NCI-H774 (cell line): ENCODE results near the gene PKD1L1.
"Not testable (repeated sequence)": the region's sequence is repeated elsewhere in the genome, so short reads cannot be mapped to it uniquely, and the experiment has no call there.

Experiments
- DNase-seq: peaks from one replicate; lab custom pipeline; 2025; lab: John Stamatoyannopoulos, UW

Gene PKD1L1, protein sequence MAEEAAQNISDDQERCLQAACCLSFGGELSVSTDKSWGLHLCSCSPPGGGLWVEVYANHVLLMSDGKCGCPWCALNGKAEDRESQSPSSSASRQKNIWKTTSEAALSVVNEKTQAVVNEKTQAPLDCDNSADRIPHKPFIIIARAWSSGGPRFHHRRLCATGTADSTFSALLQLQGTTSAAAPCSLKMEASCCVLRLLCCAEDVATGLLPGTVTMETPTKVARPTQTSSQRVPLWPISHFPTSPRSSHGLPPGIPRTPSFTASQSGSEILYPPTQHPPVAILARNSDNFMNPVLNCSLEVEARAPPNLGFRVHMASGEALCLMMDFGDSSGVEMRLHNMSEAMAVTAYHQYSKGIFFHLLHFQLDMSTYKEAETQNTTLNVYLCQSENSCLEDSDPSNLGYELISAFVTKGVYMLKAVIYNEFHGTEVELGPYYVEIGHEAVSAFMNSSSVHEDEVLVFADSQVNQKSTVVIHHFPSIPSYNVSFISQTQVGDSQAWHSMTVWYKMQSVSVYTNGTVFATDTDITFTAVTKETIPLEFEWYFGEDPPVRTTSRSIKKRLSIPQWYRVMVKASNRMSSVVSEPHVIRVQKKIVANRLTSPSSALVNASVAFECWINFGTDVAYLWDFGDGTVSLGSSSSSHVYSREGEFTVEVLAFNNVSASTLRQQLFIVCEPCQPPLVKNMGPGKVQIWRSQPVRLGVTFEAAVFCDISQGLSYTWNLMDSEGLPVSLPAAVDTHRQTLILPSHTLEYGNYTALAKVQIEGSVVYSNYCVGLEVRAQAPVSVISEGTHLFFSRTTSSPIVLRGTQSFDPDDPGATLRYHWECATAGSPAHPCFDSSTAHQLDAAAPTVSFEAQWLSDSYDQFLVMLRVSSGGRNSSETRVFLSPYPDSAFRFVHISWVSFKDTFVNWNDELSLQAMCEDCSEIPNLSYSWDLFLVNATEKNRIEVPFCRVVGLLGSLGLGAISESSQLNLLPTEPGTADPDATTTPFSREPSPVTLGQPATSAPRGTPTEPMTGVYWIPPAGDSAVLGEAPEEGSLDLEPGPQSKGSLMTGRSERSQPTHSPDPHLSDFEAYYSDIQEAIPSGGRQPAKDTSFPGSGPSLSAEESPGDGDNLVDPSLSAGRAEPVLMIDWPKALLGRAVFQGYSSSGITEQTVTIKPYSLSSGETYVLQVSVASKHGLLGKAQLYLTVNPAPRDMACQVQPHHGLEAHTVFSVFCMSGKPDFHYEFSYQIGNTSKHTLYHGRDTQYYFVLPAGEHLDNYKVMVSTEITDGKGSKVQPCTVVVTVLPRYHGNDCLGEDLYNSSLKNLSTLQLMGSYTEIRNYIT (N-terminal part only)

DNA sequence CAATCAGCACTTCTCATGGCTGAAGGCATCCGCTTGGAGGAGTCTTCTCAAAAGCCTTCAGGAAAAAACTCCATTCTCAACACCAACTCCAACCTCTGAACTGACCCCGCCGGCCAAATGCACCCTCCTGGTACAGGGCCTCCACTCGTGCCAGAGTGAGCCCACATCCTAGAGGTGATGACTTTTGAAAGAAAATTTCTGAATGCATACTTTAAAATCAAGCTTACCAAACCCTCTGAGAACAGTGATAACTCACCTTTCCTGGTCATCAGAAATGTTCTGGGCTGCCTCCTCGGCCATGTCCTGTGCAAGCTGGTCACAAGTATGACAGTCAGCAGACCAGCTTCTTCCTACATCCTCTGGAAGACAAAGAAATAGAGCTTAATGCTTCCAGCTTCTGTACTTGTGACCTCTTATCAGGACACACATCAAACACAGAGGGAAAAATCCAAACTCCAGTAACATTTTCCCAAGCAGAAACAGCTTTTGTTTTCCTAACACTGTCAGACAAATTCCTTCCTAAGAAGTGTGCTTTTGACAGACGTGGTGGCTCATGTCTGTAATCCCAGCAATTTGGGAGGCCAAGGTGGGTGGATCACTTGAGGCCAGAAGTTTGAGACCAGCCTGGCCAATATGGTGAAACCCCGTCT, at the start of gene PKD1L1:
PKD1L1 (minus strand) TSS at position 326 of the 650 bp plus-strand sequence; CDS start at position 300, 26 bp downstream.
- DNase-seq, result no peak

GRCh38 chr7:47992446-47992845, 44.2 kb upstream of the PKD1L1 start:
- DNase-seq, result no peak

GRCh38 chr7:47991741-47992311, 43.6 kb upstream of the PKD1L1 start:
- peak; percentile 77 for DNase-seq

- no peak for DNase-seq
Observed at GRCh38 chr7:47991270-47991669, 43.0 kb upstream of the PKD1L1 start.

DNA sequence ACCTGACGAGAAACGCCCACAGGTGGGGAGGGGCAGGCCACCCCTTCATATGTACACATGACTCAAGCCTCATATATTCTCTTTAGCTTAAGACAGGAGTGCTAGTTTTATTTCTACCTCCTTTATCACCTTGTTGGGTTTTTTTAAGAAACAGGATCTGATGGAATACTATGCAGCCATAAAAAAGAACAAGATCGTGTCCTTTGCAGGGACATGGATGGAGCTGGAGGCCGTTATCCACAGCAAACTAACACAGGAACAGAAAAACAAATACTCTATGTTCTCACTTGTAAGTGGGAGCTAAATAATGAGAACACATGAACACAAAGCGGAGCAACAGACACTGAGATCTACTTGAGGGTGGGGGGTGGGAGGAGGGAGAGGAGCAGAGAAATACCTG, 42.3 kb upstream of the PKD1L1 start:
- DNase-seq, result no peak

DNA sequence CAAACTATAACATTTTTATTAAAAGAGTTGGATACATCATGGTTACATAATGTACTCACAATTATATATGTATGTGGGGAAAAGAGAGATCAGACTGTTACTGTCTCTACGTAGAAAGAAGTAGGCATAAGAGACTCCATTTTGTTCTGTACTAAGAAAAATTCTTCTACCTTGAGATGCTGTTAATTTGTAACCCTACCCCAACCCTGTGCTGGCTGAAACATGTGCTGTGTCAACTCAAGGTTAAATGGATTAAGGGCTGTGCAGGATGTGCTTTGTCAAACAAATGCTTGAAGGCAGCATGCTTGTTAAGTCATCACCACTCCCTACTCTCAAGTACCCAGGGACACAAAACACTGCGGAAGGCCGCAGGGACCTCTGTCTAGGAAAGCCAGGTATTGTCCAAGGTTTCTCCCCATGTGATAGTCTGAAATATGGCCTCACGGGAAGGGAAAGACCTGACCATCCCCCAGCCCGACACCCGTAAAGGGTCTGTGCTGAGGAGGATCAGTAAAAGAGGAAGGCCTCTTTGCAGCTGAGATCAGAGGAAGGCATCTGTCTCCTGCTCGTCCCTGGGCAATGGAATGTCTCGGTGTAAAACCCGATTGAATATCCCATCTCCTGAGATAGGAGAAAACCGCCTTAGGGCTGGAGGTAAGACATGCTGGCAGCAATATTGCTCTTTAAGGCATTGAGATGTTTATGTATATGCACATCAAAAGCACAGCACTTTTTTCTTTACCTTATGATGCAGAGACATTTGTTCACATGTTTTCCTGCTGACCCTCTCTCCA, 41.5 kb upstream of the PKD1L1 start:
- DNase-seq, result not testable (repeated sequence)

GRCh38 chr7:47988496-47989386, 40.5 kb upstream of the PKD1L1 start:
- no peak for DNase-seq

- DNase-seq, result no peak
Observed at GRCh38 chr7:47982610-47983009, 34.3 kb upstream of the PKD1L1 start.

DNA sequence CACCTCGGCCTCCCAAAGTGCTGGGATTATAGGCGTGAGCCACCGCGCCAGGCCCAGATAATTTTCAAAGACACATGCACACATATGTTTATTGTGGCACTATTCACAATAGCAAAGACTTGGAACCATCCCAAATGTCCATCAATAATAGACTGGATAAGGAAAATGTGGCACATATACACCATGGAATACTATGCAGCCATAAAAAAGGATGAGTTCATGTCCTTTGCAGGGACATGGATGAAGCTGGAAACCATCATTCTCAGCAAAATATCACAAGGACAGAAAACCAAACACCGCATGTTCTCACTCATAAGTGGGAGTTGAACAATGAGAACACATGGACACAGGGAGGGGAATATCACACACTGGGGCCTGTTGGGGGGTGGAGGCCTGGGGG, 32.4 kb upstream of the PKD1L1 start:
- DNase-seq, result not testable (repeated sequence)

GRCh38 chr7:47979832-47980181, 31.5 kb upstream of the PKD1L1 start:
- no peak for DNase-seq

DNA sequence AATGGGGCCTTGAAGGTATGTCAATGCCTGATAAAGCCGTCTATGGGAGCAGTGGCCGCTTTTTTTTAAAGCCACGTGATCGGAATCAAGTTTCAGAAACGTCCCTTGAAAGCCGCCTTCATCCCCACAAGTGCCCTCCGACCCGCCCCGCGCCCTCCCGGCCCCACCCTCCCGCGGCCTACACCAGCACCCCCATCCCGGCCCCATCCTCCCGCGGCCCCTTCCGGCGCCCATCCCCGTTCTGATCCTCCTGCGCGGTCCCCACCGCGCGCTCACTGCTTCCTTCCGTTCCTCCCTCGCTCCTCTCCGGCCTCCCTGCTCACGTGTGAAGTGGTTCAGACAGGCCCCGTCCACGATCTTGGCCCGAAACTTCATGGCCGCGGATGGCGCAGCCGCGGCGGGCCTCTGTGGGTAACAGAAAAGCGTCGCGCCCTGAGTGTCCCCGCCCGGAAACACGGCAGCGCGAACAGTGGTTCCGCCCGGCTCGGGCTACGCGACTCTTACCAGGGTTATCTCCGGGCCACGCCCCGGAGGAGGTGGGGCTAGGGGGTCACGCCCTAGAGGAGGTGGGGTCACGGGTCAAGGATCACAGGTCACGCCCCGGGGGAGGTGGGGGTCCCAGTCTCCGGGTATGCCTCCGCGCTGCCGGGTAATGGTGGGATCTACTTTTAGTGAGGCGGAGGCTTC, 31.0 kb upstream of the PKD1L1 start, which contains the start of gene HUS1:
HUS1 (minus strand) TSS at position 471 of the 687 bp plus-strand sequence; CDS start at position 375, 96 bp downstream.
- DNase-seq, result peak; percentile 94

GRCh38 chr7:47978790-47979144, 30.5 kb upstream of the PKD1L1 start:
- no peak for DNase-seq

DNA sequence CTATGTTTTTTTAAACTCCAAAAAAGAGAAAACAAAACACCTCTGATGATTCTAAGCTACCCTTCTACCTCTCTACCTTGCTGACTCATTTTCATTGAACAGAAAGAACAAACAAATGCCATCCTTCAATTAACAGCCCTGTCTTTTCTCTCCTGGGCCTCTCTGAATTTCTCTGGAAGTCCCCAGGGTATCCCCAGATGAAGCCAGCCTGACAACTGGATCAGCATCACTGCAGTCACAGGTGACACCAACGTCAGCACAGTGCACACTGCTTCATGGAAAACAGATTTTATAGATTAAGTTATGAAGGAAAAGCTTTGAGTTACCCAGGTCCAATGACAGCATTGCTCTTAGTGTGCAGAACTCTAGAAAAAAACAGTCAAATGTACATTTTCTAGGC, 25.5 kb upstream of the PKD1L1 start:
- DNase-seq, result no peak

- no peak for DNase-seq
Observed at GRCh38 chr7:47970761-47971160, 22.5 kb upstream of the PKD1L1 start.

DNA sequence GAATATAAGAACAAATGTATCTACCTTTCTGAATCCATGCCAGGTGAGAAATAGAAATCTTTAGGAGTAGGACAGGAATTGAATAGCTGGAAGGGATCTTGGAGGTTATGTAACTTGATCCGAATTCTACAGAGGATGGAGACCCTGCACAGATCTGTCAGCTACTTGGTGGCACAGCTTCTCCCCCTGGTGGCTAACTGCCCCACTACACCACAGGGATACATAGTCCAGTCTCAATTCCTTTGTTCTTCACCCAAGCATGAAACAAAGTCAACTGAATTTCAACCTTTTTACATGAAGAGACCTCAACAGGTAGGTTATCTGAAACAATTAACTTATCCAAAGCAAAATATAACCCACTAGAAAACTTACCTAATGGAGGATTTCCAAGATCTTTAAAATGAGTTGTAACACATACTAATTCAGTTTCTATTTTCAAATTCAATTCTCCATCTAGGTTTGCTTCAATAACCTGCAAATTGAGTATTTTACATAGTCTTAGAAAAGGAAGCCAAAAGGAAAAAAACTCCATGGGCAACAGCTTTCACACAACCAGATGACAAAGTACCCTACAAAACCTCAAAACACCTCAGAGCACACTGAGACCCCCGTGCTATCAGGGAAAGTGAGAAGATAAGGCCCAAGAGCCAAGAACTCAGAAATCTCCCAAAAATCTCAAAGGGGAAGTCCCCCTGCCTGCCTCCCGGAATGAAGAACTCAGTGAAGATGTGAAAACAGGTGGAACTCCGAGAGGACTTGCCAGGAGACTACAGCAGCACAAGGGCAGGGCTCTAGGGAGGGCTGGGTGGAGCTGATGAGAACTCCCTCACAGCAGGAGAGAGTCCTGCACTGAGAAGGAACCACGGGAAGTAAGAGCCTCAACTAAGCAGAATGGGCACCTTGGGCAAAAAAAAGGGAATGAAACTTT, 20.8 kb upstream of the PKD1L1 start:
- peak; percentile 30 for DNase-seq

DNA sequence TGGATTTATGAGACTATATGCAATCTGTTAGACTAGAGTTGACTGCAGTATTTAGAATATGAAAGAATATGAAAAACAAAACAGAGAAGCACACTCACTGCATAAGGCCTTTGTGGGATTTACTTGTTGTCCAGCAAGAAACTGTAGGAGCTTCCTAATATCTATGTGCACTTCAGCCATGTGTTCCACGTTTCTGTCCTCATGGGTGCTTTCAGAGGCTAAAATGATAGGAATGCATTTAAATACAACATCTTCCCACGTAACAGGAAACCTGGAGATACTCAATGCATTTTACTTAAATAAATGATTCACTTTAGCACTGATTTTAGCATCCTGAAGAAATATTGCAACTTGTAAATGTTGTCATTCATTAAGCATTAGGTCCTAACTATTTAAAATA, 19.4 kb upstream of the PKD1L1 start:
- no peak for DNase-seq

DNA sequence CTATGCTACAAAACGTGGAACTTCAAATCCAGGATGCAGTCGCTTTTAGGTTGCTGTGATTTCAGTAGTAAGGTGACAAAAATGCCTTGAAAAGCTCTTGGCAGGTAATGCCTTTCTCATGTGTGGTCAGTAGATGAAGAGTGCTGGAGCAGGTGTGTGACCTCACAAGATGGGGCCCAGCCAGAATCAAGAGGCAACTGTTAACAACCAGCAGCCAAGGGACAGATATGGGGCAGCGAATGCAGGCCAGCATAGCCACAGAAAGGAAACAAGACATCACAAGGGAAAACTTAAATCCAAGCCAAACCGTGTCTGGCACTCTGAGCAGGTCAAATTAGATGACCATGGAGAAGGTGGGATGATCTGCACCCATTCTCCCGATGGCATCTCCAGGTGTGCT, 18.9 kb upstream of the PKD1L1 start:
- DNase-seq, result no peak

- DNase-seq, result no peak
Observed at GRCh38 chr7:47965456-47965855, 17.2 kb upstream of the PKD1L1 start.
